HEK293 (cell line): ENCODE results near the gene THSD4.
A peak's percentile ranks its signal among the peaks of the same experiment; 100 is the strongest.

Source experiments
- CTCF ChIA-PET: fragments of 350-600 bp; formaldehyde crosslinking; extraction: SDS; loops from one replicate; lab custom pipeline; 2021; ENCODE audit warnings: antibody characterized with exemption; lab: Yijun Ruan, JAX
- POLR2A ChIA-PET: fragments of 300-600 bp; formaldehyde crosslinking; extraction: SDS; loops from one replicate; lab custom pipeline; 2020; ENCODE audit warnings: antibody characterized with exemption, inconsistent platforms; lab: Yijun Ruan, JAX
- H3K27ac ChIP-seq: fragments of 200-500 bp; sonication (Bioruptor generic); 2 replicates; pipeline ENCODE4 v1.5.1; 2014; ENCODE audit warnings: low read depth, low read length, control low read depth, inconsistent platforms; ENCODE audit errors: extremely low read depth
- H3K36me3 ChIP-seq, 2 experiments: fragments of 200-500 bp in 1 of 2; sonication (Bioruptor generic) in 1 of 2; 1 replicate in 1 of 2; 2 replicates in 1 of 2; pipeline ENCODE4 v1.5.1; 2014 to 2017; ENCODE audit warnings: inconsistent platforms in 2 of 2, low read length in 2 of 2; ENCODE audit not compliant: control insufficient read depth in 2 of 2, insufficient read depth in 1 of 2
- H3K4me1 ChIP-seq: fragments of 200-500 bp; sonication (Bioruptor generic); 2 replicates; pipeline ENCODE4 v1.5.1; 2014; ENCODE audit warnings: mild to moderate bottlenecking, low read length, inconsistent platforms; ENCODE audit not compliant: control insufficient read depth, insufficient read depth
- H3K4me3 ChIP-seq: 2 replicates; pipeline ENCODE4 v1.5.1; 2011; ENCODE audit warnings: low read depth, mild to moderate bottlenecking, control low read depth, low read length, moderate library complexity
- H3K9me3 ChIP-seq: fragments of 200-500 bp; sonication (Bioruptor generic); 2 replicates; pipeline ENCODE4 v1.5.1; 2014; ENCODE audit warnings: low read depth, low read length, inconsistent platforms; ENCODE audit not compliant: control insufficient read depth, insufficient read depth
- EGR2 ChIP-seq: fragments of 450-650 bp; formaldehyde crosslinking; IDR thresholded peaks from 2 replicates; pipeline ENCODE4 v1.5.1; 2016; ENCODE audit warnings: low read depth, missing biosample characterization, missing genetic modification characterization
- GLI4 ChIP-seq: fragments of 450-650 bp; formaldehyde crosslinking; IDR thresholded peaks from 2 replicates; pipeline ENCODE4 v1.5.1; 2016; ENCODE audit warnings: missing biosample characterization, missing genetic modification characterization
- KLF17 ChIP-seq: fragments of 450-650 bp; formaldehyde crosslinking; IDR thresholded peaks from 2 replicates; pipeline ENCODE4 v1.5.1; 2016; ENCODE audit warnings: missing biosample characterization, missing genetic modification characterization
- KLF9 ChIP-seq: fragments of 450-650 bp; formaldehyde crosslinking; IDR thresholded peaks from 2 replicates; pipeline ENCODE4 v1.5.1; 2016; ENCODE audit warnings: missing biosample characterization, missing genetic modification characterization, low read depth
- OSR2 ChIP-seq: fragments of 450-650 bp; formaldehyde crosslinking; IDR thresholded peaks from 2 replicates; pipeline ENCODE4 v1.5.1; 2016; ENCODE audit warnings: missing biosample characterization, missing genetic modification characterization
- TRIM28 ChIP-seq: IDR thresholded peaks from 2 replicates; pipeline ENCODE4 v1.6.1; 2011; ENCODE audit warnings: low read length, control low read depth, borderline replicate concordance
- ZBTB17 ChIP-seq: fragments of 450-650 bp; formaldehyde crosslinking; IDR thresholded peaks from 2 replicates; pipeline ENCODE4 v1.5.1; 2016; ENCODE audit warnings: missing biosample characterization, missing genetic modification characterization
- ZBTB20 ChIP-seq: fragments of 450-650 bp; formaldehyde crosslinking; IDR thresholded peaks from 2 replicates; pipeline ENCODE4 v1.5.1; 2016; ENCODE audit warnings: missing biosample characterization, missing genetic modification characterization
- ZBTB6 ChIP-seq: fragments of 450-650 bp; formaldehyde crosslinking; IDR thresholded peaks from 2 replicates; pipeline ENCODE4 v1.5.1; 2017; ENCODE audit warnings: missing biosample characterization, missing genetic modification characterization
- ZFP41 ChIP-seq: fragments of 450-650 bp; formaldehyde crosslinking; IDR thresholded peaks from 2 replicates; pipeline ENCODE4 v1.5.1; 2016; ENCODE audit warnings: missing biosample characterization, missing genetic modification characterization, borderline replicate concordance
- ZIC2 ChIP-seq: fragments of 450-650 bp; formaldehyde crosslinking; IDR thresholded peaks from 2 replicates; pipeline ENCODE4 v1.5.1; 2016; ENCODE audit warnings: missing biosample characterization, missing genetic modification characterization
- ZNF239 ChIP-seq: fragments of 450-650 bp; formaldehyde crosslinking; IDR thresholded peaks from 2 replicates; pipeline ENCODE4 v1.5.1; 2016; ENCODE audit warnings: missing biosample characterization, missing genetic modification characterization
- ZNF24 ChIP-seq: fragments of 450-650 bp; formaldehyde crosslinking; IDR thresholded peaks from 2 replicates; pipeline ENCODE4 v1.5.1; 2016; ENCODE audit warnings: missing biosample characterization, missing genetic modification characterization
- ZNF362 ChIP-seq: fragments of 450-650 bp; formaldehyde crosslinking; IDR thresholded peaks from 2 replicates; pipeline ENCODE4 v1.5.1; 2016; ENCODE audit warnings: missing biosample characterization, missing genetic modification characterization
- ZNF423 ChIP-seq: fragments of 450-650 bp; formaldehyde crosslinking; IDR thresholded peaks from 2 replicates; pipeline ENCODE4 v1.5.1; 2016; ENCODE audit warnings: missing biosample characterization, missing genetic modification characterization
- ZNF473 ChIP-seq: fragments of 450-650 bp; formaldehyde crosslinking; IDR thresholded peaks from 2 replicates; pipeline ENCODE4 v1.5.1; 2017; ENCODE audit warnings: missing biosample characterization, missing genetic modification characterization
- ZNF580 ChIP-seq: fragments of 450-650 bp; formaldehyde crosslinking; IDR thresholded peaks from 2 replicates; pipeline ENCODE4 v1.5.1; 2016; ENCODE audit warnings: missing biosample characterization, missing genetic modification characterization
- ZNF600 ChIP-seq: fragments of 450-650 bp; formaldehyde crosslinking; IDR thresholded peaks from 2 replicates; pipeline ENCODE4 v1.5.1; 2016; ENCODE audit warnings: missing biosample characterization, missing genetic modification characterization

Gene THSD4

GRCh38 chr15:71809346-71809745 lies 694.1 kb downstream of the THSD4 start (continued):
- TF ChIP-seq KLF9 (tag by site-specific recombination) (no peak), KLF17 (no peak), ZFP41 (tag by site-specific recombination) (no peak), OSR2 (tag by site-specific recombination) (no peak)

GRCh38 chr15:71810256-71811035 lies 695.2 kb downstream of the THSD4 start, which contains the start of gene NR2E3:
TSS of gene NR2E3 (plus strand) at chr15:71810554. CDS start at chr15:71810744, 190 bp downstream.
- CTCF ChIA-PET = interaction anchor here (0.6 to 1.1 kb wide), 2 partner anchors 9 to 1851 kb away, joined by 3 to 4 read pairs; no protein-coding TSS in a partner anchor
- POLR2A ChIA-PET = no interaction called here
- TF ChIP-seq ZNF239 (tag by site-specific recombination) (no peak), ZNF24 (no peak), ZIC2 (tag by site-specific recombination) (peak; percentile 94), TRIM28 (peak; percentile 23; the same call in 1 of the 2 replicates), ZNF600 (tag by site-specific recombination) (peak; percentile 61), ZNF580 (no peak), ZBTB17 (tag by site-specific recombination) (no peak), ZBTB20 (peak; percentile 67), ZNF362 (no peak), ZNF423 (peak; percentile 54; the same call in 1 of the 2 replicates), GLI4 (tag by site-specific recombination) (no peak)
- TF ChIP-seq, all 188 proteins: peak for 5
- peaks cover 12% of the 10 kb centered on the region for H3K4me1 ChIP-seq
- H3K9me3 ChIP-seq = no peaks in the 10 kb centered on the region
- H3K4me3 ChIP-seq = no peak within 1 kb of the TSS
- H3K27ac ChIP-seq = no peak within 1 kb of the TSS
- no peaks in the 10 kb centered on the region for H3K36me3 ChIP-seq

- Histone ChIP-seq H3K36me3 (no peaks in the 10 kb centered on the region), H3K4me1 (peaks cover 11% of the 10 kb centered on the region), H3K4me3 (no peak overlapping the region), H3K27ac (no peak overlapping the region), H3K9me3 (no peaks in the 10 kb centered on the region)
- ChIA-PET POLR2A (no interaction called here), CTCF (interaction anchor here (0.6 kb wide), 1 partner anchor 1851 kb away, joined by 4 read pairs; no protein-coding TSS in a partner anchor)
- peak; percentile 65; the same call in 1 of the 2 replicates for TF ChIP-seq ZBTB6
- peak; percentile 33; the same call in 1 of the 2 replicates for TF ChIP-seq EGR2 (tag by site-specific recombination)
- no peak for TF ChIP-seq ZNF473 (tag by site-specific recombination)
Observed at GRCh38 chr15:71811036-71811736, 695.9 kb downstream of the THSD4 start.
